Neural crest cell (in vitro differentiated cells): Measurements from ENCODE around the gene DBX1. TPM values are rescaled to one million over a fixed set of nuclear protein-coding genes. Genes with fewer than 3 reads are reported as not detected.

ENCODE experiments used
- DNase-seq: peaks from one replicate; pipeline ENCODE4 v3.0.0; 2021; ENCODE audit warnings: low read depth, mixed read lengths, low spot score
- H3K27ac Mint-ChIP-seq: one replicate; pipeline ENCODE4 v1.8.0; 2021; ENCODE audit warnings: mild to moderate bottlenecking, mixed read lengths; ENCODE audit not compliant: unreplicated experiment
- H3K27me3 Mint-ChIP-seq: 2 replicates; pipeline ENCODE4 v1.8.0; 2021; ENCODE audit warnings: low read depth, mild to moderate bottlenecking, mixed read lengths
- H3K36me3 Mint-ChIP-seq: 2 replicates; pipeline ENCODE4 v1.8.0; 2021; ENCODE audit warnings: low read depth, mild to moderate bottlenecking, mixed read lengths
- H3K4me1 Mint-ChIP-seq: 2 replicates; pipeline ENCODE4 v1.8.0; 2021; ENCODE audit warnings: mixed read lengths
- H3K4me3 Mint-ChIP-seq: one replicate; pipeline ENCODE4 v1.8.0; 2021; ENCODE audit warnings: mild to moderate bottlenecking, mixed read lengths
- H3K9me3 Mint-ChIP-seq: 2 replicates; pipeline ENCODE4 v1.8.0; 2021; ENCODE audit warnings: mixed read lengths
- total RNA-seq: library from RNA; stranded (reverse); gene quantifications from 2 replicates; pipeline ENCODE4 v1.2.1, GENCODE V29; 2021
- TF ChIP-seq, protein P1 (sequence below): fragments of 200-600 bp; sonication (generic); conservative IDR thresholded peaks from 2 replicates; pipeline ENCODE4 v1.5.0; 2021; ENCODE audit warnings: antibody characterized with exemption, mild to moderate bottlenecking

DBX1 gene
- total RNA-seq, 1 donor from 2014 or later = 29.6 TPM

DNA sequence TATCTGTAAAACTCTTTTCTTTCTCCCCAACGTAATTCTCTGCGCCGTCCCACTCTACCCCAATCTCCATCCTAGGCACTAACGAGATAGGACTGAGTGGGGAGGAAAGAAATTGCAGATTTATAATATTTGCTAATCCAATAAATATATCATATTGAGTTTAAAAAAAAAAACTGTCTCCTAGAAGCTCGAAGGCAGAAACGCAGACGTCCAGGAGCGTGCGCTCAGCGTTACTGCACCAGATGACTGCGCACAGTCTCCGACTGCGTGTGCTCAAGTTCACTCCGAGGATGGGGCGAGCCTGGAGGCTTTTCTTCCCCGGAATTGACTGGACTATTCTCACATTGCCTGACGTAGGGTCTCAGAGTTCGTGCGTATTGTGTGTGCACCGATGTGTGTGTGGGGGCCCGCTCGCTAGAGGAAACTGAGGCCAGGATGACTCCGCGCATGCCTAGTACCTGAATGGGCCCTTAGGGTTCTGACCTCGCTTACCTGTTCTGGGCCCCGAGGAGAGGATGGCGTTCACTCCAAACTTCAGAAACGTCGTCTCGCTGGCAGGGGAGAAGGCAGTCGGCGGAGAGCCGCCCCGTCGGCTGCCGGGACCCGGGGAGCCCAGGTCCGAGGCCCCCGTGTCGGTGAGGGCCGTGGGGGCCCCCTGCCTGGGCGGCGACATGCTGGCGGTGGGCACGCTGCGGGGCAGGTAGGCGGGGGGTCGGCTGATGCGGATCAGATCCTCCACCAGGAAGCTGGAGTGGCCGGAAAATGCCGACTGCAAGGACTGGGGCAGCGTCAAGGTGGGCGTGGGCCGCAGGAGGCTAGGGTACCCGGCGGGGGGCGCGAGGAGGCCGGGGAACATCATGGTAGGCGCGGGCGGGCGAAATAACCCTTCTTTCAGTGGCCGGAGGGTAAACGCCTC, 551 bp downstream of the DBX1 start:
- DNase-seq = no peak
- peak overlapping the region; percentile 92 for H3K4me3 Mint-ChIP-seq
- H3K27me3 Mint-ChIP-seq = peaks cover 99% of the 10 kb centered on the region
- TF ChIP-seq, protein P1, sequence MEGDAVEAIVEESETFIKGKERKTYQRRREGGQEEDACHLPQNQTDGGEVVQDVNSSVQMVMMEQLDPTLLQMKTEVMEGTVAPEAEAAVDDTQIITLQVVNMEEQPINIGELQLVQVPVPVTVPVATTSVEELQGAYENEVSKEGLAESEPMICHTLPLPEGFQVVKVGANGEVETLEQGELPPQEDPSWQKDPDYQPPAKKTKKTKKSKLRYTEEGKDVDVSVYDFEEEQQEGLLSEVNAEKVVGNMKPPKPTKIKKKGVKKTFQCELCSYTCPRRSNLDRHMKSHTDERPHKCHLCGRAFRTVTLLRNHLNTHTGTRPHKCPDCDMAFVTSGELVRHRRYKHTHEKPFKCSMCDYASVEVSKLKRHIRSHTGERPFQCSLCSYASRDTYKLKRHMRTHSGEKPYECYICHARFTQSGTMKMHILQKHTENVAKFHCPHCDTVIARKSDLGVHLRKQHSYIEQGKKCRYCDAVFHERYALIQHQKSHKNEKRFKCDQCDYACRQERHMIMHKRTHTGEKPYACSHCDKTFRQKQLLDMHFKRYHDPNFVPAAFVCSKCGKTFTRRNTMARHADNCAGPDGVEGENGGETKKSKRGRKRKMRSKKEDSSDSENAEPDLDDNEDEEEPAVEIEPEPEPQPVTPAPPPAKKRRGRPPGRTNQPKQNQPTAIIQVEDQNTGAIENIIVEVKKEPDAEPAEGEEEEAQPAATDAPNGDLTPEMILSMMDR = no peak
- H3K4me1 Mint-ChIP-seq = peaks cover 65% of the 10 kb centered on the region
- peaks cover 7% of the 10 kb centered on the region for H3K36me3 Mint-ChIP-seq
- H3K9me3 Mint-ChIP-seq = no peaks in the 10 kb centered on the region
- no peak overlapping the region for H3K27ac Mint-ChIP-seq

DNA sequence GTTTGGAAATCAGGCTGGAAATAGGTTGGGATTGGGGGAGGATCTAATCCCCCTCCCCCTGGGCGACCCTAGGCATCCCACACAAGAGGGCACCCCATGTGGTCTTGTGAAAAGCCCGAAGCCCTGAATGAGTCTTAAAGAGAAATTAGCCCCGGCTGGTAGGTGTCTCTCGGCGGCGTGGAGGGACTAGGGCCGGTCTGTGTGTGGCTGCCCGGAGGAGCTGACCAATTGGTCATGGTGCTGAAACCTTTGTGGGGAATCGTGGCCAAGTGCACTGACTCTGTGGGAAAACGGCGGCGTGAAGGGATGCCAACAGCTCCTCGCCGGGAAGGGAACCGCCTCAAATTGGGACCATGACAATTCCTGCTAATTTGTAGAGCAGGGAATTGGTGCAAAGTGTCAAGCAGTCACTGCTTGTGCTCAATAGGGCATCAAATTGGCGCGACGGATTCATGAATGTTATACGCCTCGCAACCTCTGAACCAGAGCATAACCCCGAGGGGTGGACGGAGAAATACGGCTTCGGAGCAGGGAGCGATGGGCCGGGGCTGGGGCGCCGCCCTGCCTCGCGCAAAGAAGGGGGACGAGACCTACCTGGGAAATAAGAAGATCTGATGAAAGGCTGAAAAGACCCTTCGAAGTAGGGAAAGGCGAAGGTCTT, 1.5 kb downstream of the DBX1 start:
- H3K36me3 Mint-ChIP-seq = peaks cover 7% of the 10 kb centered on the region
- H3K4me3 Mint-ChIP-seq = peak overlapping the region; percentile 81
- H3K9me3 Mint-ChIP-seq = no peaks in the 10 kb centered on the region
- H3K27ac Mint-ChIP-seq = no peak overlapping the region
- TF ChIP-seq, protein P1 = no peak
- peaks cover 99% of the 10 kb centered on the region for H3K27me3 Mint-ChIP-seq
- DNase-seq = peak; percentile 77
- peaks cover 60% of the 10 kb centered on the region for H3K4me1 Mint-ChIP-seq

DNA sequence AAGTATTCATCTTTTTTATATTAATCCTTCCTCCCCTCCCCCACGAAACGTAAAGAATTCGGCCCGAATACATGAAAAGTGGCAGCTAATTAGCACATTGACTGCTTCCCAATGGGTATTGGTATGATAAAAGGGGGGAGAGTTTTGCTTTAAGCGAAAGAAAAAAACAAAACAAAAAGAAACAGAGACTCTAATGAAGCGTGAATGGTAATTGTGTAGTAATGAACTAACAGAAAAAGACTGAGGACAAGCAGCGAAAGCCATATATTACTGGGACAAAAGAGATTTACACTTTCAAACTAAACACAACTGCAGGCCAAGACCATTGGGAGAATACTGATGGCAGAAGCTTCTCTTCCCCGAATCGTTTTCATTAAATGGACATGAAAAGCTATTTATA, 2.5 kb downstream of the DBX1 start:
- H3K9me3 Mint-ChIP-seq = no peaks in the 10 kb centered on the region
- H3K27me3 Mint-ChIP-seq = peaks cover 99% of the 10 kb centered on the region
- TF ChIP-seq, protein P1 = no peak
- H3K4me3 Mint-ChIP-seq = peak overlapping the region; percentile 81
- no peak for DNase-seq
- no peak overlapping the region for H3K27ac Mint-ChIP-seq
- peaks cover 50% of the 10 kb centered on the region for H3K4me1 Mint-ChIP-seq
- H3K36me3 Mint-ChIP-seq = peaks cover 7% of the 10 kb centered on the region

DNA sequence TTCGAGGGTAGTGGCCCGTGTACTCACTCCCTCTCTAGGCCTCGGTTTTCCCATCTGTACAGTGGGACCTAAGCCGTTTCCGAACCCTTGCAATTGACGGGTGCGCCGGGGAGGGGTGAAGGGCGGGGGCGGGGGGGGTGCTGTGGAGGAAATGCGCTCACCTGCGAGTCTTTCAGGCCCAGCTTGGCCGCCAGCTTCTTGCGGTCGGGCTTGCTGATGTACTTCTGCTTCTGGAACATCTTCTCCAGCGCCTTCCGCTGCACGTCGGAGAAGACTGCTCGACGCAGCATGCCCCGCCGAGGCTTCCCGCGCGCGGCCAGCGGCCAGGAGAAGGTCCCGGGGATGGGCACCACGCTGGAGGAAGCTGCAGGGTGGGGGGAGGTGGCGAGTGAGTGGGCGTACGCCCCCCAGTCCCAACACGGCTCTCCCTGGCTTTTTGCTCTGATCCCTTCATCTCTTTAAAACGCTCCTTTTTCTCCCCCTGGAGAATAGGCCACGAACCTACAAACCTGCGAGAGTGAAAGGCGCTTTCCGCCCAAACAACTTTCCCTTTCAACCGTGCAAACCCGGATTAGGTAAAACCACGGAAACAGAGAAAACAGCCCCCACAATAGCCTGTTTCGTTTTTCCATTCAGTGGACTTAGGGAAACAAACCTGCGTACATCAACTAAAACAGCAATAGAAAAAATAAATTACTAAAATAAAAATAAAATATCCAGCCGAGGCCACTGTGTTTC, 3.2 kb downstream of the DBX1 start:
- no peaks in the 10 kb centered on the region for H3K9me3 Mint-ChIP-seq
- H3K4me1 Mint-ChIP-seq = peaks cover 43% of the 10 kb centered on the region

More for the DNA sequence above, 3.2 kb downstream of the DBX1 start:
- DNase-seq = no peak
- TF ChIP-seq, protein P1 = no peak
- Mint-ChIP-seq H3K36me3 (peaks cover 7% of the 10 kb centered on the region), H3K27me3 (peaks cover 96% of the 10 kb centered on the region), H3K4me3 (peak overlapping the region; percentile 81), H3K27ac (no peak overlapping the region)
